Osteocyte (in vitro differentiated cells): Measurements from ENCODE around the gene EDIL3. TPM values are rescaled to one million over a fixed set of nuclear protein-coding genes. Genes with fewer than 3 reads are reported as not detected.

Experiments
- DNase-seq: peaks from one replicate; pipeline ENCODE4 v3.0.0; 2021; ENCODE audit warnings: mixed read lengths; ENCODE audit not compliant: unreplicated experiment; ENCODE audit errors: extremely low spot score
- H3K27ac Mint-ChIP-seq: one replicate; pipeline ENCODE4 v1.8.0; 2021; ENCODE audit warnings: mild to moderate bottlenecking, mixed read lengths; ENCODE audit not compliant: unreplicated experiment
- H3K27me3 Mint-ChIP-seq: one replicate; pipeline ENCODE4 v1.8.0; 2021; ENCODE audit warnings: mixed read lengths; ENCODE audit not compliant: unreplicated experiment
- H3K36me3 Mint-ChIP-seq: one replicate; pipeline ENCODE4 v1.8.0; 2021; ENCODE audit warnings: mixed read lengths; ENCODE audit not compliant: unreplicated experiment
- H3K4me1 Mint-ChIP-seq: one replicate; pipeline ENCODE4 v1.8.0; 2021; ENCODE audit warnings: mixed read lengths; ENCODE audit not compliant: unreplicated experiment
- H3K4me3 Mint-ChIP-seq: one replicate; pipeline ENCODE4 v1.8.0; 2021; ENCODE audit warnings: mild to moderate bottlenecking, moderate library complexity, mixed read lengths; ENCODE audit not compliant: unreplicated experiment
- H3K9me3 Mint-ChIP-seq: one replicate; pipeline ENCODE4 v1.8.0; 2021; ENCODE audit warnings: mixed read lengths; ENCODE audit not compliant: unreplicated experiment
- CTCF ChIP-seq: fragments of 200-600 bp; sonication (generic); IDR thresholded peaks from 2 replicates; pipeline ENCODE4 v1.5.0; 2021; ENCODE audit warnings: antibody characterized with exemption, mild to moderate bottlenecking, moderate library complexity
- total RNA-seq: library from RNA; stranded (reverse); gene quantifications from 2 replicates; pipeline ENCODE4 v1.2.1, GENCODE V29; 2021

Gene EDIL3
- total RNA-seq, 1 donor from 2014 or later = 470 TPM

DNA sequence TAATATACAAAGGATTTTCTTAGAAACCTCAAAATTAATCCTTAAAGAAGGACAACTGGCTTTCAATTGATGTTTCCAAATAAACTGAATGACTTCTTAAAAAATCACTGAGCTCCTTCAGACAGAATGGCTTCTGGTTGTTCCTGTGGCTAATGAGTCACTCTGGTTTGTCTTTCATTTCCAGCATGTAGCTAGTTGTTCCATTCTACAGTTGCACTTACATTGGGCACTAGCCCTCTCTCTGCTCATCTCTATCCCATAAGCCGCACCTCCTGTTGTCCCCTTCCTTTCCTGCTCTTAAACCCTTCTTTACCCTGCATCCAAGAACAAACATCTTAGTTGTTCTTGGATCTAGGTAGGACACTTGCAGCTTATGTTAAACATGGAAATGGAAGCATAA lies 428.8 kb downstream of the EDIL3 start:
- no peak overlapping the region for H3K4me3 Mint-ChIP-seq

DNA sequence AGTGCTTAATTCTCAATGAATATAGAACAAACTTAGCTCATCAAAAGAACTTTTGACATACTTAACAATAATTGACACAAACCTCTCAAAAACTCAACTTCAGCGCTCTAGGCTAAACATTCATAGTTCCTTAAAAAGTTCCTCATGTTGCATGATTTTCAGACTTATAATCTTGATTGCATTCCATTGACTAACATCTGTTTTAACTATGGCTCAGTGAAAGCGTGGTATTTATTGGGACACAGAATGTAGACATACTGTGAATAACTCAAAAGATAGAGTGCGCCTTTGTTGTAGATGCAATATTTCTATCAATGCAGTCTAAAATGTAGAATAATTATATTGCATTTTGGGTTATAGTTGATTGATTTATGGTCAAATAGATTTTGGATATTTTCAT lies 436.9 kb downstream of the EDIL3 start:
- TF ChIP-seq CTCF = no peak
- Mint-ChIP-seq H3K9me3 (peaks cover 7% of the 10 kb centered on the region), H3K36me3 (peaks cover 35% of the 10 kb centered on the region), H3K27me3 (no peaks in the 10 kb centered on the region), H3K27ac (no peak overlapping the region), H3K4me1 (peaks cover 15% of the 10 kb centered on the region), H3K4me3 (no peak overlapping the region)
- DNase-seq = no peak

More for the DNA sequence above, 428.8 kb downstream of the EDIL3 start:
- no peak for DNase-seq
- Mint-ChIP-seq H3K27ac (peak overlapping the region; percentile 77), H3K36me3 (peaks cover 27% of the 10 kb centered on the region), H3K4me1 (peaks cover 32% of the 10 kb centered on the region), H3K27me3 (no peaks in the 10 kb centered on the region), H3K9me3 (peaks cover 11% of the 10 kb centered on the region)
- no peak for TF ChIP-seq CTCF

DNA sequence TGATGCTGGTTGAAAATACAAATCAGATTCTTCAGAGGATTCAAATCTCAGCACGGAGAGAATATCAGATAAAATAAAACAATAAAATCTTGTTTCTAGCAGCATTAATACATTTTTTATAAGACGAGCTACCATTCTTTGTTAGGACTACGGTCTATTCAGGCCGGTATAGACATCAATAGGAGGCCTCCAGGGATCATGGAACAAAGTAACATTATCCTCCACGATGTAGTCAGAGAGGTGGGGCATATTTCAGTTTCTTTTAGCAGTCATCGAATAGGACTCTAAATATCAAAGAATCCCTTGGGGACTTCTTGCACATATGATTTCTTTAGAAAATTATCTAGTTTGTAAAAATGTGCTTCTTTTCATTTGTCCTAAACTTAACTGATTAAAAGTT lies 438.2 kb downstream of the EDIL3 start:
- no peak overlapping the region for H3K4me3 Mint-ChIP-seq
- no peaks in the 10 kb centered on the region for H3K27me3 Mint-ChIP-seq
- H3K27ac Mint-ChIP-seq = no peak overlapping the region
- H3K4me1 Mint-ChIP-seq = peaks cover 15% of the 10 kb centered on the region
- H3K36me3 Mint-ChIP-seq = peaks cover 29% of the 10 kb centered on the region
- TF ChIP-seq CTCF = no peak
- DNase-seq = no peak
- peaks cover 4% of the 10 kb centered on the region for H3K9me3 Mint-ChIP-seq

DNA sequence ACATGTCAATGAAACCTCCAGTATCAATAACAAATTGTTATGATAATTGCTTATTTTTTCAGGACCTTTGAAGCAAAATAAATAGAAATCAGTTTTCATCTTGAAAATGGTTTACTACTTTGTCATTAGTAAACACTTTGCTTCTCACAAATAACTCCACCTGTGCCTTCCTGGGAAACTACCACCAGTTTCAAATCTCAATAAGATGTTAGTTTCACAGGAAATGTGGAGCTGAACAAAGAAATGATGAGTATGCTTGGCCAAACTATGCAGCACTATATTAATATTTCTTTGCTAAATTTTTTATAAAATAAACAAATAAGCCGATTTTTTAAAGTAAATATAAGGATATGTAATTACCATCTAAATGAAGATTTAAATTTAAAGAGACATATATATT lies 442.5 kb downstream of the EDIL3 start:
- peaks cover 11% of the 10 kb centered on the region for H3K4me1 Mint-ChIP-seq
- no peak for TF ChIP-seq CTCF
- H3K4me3 Mint-ChIP-seq = no peak overlapping the region
- DNase-seq = no peak
- peaks cover 23% of the 10 kb centered on the region for H3K36me3 Mint-ChIP-seq
- H3K27me3 Mint-ChIP-seq = no peaks in the 10 kb centered on the region
- no peak overlapping the region for H3K27ac Mint-ChIP-seq
- no peaks in the 10 kb centered on the region for H3K9me3 Mint-ChIP-seq

DNA sequence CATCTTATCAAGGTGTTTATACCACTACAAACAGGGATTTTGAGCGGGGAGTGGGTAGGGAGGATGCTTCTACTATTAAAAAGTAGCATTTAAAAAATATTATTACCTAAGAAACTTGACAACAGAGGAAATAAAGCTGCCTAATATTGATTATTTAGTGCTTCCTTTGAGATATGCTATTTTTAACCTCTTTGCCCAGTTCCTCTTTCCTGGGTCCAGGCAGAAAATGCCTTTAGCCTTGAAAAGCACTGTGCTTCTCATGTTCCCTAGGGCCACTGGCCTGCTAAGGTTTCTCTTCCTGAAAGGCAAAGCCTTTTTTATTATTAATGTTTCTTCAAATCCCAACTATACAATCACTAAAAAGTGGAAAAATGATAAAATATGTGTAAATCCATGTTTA lies 446.8 kb downstream of the EDIL3 start:
- H3K4me3 Mint-ChIP-seq = no peak overlapping the region
- H3K27me3 Mint-ChIP-seq = no peaks in the 10 kb centered on the region
- H3K4me1 Mint-ChIP-seq = no peaks in the 10 kb centered on the region
- H3K27ac Mint-ChIP-seq = no peak overlapping the region
- no peak for TF ChIP-seq CTCF
- no peak for DNase-seq
- H3K36me3 Mint-ChIP-seq = peaks cover 20% of the 10 kb centered on the region
- H3K9me3 Mint-ChIP-seq = no peaks in the 10 kb centered on the region
